NCI-H82 treated with DMSO at 0.1 percent for 48 hours (cell line): ENCODE results near the gene FLAD1.

Experiments used
- DNase-seq: peaks from one replicate; lab custom pipeline; 2025; ENCODE audit not compliant: unreplicated experiment; lab: John Stamatoyannopoulos, UW

The FLAD1 gene

GRCh38 chr1:154951901-154952657, 31.1 kb upstream of the FLAD1 start:
- DNase-seq, result no peak

DNA sequence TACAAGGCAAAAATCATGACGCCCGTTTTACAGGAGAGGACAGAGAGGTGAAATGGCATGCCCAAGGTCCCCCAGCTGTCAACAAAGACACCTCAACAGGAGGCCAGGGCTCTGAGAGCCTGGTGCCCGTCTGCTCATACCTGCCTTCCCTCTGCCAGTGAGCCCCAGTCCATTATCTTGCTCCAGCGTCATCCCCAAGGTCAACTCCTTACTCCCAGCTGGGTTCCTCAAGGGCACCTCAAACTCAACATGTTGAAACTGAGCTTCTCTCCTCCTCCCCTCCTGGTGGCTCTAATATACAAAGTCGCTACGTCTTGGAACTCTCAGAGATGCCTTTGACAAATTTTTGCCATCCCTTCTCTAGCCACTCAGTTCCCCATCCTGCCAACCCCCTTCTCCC, 30.5 kb upstream of the FLAD1 start:
- DNase-seq, result no peak

- DNase-seq, result no peak
Observed at GRCh38 chr1:154953611-154954038, 29.5 kb upstream of the FLAD1 start.

- no peak for DNase-seq
Observed at GRCh38 chr1:154954541-154954940, 28.6 kb upstream of the FLAD1 start.

DNA sequence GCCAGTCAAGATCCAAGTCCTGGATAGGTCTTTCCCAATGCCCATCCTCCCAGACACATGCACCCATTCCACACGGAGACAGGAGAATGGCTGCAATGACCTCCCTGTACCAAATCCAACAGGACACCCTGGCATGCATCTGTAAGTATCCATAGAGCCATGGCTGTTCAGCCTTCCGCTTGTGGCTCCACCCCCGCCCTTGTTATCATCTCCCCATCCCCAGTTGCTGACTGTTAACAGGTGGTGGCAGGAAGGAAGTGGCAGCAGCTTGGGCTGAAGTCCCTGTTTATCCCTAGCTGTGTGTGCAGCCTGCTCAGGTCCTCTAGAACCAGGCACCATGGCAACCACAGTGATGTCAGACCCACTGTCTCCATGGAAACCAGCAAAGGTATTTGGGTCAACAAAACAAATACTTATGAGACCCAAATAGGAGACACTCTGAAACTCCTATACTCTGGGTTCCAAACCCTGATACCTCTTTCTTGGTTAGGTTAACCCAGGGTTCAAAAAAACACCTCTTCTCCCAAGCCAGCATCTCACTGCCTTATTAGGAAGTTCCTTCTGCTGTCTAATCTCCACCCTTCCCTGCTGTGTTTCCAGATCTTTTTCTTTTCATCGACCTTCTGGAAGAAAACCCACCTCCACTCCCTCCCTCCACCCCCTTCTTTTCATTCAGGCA, 28.0 kb upstream of the FLAD1 start:
- peak; percentile 72 for DNase-seq

DNA sequence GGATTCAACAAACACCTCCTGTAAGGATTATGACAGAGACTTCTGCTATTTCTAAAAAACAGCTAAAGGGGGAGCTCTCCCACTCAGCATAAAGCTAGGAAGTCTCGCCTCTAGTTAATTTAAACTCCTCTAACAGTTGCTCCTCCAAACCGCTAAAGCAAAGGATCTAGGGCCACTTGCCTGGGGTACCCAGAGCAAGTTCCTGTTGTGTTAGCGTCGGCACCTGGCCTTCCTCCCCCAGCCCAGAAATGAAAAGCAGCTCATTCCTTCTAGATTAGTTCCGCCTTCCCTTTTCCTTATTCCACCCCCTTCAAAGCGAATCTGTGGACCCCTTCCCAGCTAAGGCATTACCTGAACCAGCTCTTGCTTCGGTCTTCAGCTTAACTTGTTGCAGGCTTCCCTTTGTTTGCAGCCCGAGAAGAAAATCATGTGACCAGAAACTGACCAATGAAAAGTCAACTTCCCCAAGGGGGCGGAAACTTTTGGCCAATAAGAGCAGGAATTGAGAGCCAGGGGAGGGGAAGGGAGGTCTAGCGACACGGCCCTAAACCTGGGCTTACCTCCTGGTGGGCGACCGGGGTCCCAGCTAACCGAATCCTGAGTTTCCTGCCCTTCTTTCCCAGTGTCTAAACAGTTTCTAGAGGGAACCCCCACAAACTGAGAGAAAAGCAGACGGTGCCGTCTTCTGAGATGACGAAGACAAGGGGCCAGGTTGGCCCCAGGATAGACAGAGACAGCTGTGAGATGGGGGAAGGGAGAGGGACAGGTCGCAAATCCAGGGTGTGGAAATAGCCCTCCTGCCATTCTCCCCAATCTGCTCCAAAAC, 27.2 kb upstream of the FLAD1 start, which contains the start of gene PBXIP1:
Gene PBXIP1, minus strand, starts transcription at position 382 of the 826 bp plus-strand sequence. CDS start 2,378 bp downstream, outside the sequence.
- peak; percentile 96 for DNase-seq

GRCh38 chr1:154956544-154956941, 26.6 kb upstream of the FLAD1 start:
- DNase-seq, result peak; percentile 43

- DNase-seq, result no peak
Observed at GRCh38 chr1:154957091-154957657, 26.0 kb upstream of the FLAD1 start.

- DNase-seq, result no peak
Observed at GRCh38 chr1:154958036-154958435, 25.1 kb upstream of the FLAD1 start.

DNA sequence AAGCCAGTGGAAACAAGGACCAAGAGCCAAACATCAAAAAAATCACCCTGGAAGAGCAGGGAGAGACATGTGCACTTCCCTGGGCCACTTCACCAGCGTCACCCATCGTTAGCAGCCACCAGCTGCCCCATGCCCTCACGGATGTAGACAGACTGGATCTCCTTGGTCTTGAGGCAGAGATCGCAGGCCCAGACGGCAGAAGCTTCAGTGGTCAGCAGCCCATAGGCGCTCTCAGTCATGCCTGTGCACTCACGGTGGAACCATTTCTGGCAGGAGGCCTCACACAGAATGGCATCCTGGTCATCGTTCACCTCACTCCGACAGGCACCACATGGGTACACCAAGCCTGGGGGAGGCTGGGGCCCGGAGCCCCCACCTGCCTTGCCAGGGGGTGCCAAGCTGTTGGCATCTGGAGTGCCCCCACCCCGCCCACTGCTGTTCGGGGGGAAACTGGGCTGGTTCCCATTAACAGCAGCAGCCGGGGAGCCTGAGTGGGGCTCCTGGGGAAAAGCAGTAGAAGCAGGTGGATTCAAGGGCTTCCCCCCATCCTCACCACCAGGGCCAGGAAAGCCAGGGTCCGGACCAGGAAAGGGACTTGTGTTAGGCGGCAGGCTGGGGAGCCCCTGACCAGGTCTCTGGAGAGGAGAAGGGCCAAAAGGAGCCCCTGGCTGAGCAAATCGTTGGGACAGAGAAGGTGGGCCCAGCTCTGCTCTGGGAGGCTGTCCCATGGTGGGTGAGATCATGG, 24.3 kb upstream of the FLAD1 start:
- no peak for DNase-seq

DNA sequence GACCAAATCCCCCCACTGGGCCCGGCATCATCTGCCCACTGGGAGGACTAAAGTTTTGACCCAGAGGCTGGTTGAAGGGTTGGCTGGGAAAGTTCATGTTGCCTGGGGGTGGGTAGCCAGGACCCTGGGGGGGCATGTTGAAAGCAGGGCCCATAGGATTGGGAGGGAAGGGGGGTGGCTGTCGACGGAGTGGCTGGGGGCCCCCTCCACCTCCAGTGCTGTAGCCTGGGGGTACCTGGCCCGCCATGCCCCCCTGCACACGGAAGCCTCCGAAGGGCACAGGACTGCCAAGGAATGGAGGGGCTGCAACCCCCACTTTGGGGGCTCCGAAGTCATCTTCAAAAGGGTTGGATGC, 23.7 kb upstream of the FLAD1 start:
- DNase-seq, result no peak

DNA sequence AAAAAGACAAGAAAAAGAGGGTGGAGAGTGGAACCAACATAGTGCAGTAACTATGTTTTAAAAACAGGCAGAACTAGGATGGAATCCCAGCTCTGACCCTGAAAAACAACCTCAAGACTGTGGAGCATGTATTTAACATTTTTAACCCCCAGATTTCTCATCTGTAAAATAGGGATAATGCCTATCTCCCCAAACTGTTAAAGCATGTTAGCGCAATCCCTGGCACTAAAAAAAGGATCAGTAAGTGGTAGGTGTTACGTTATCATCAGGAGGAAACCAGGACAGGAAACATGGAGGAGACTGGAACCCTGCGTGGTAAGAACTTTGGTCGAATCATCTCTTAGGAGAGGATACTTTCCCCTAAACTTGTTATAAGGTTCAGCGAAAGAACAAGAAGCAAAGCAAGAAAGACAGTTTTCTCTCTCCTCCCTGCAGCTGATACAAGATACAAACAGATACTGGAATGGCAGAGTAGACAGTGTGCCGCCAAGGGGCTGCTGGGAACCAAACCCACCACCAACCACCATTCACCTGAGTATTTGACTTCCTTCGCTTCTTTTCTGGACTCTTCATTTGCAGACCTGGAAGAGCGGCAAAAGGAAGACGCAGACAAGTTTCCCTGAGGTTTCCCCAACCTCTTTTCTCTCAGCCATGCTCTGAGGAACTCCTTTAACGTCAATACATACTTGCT, 22.6 kb upstream of the FLAD1 start:
- DNase-seq, result no peak

GRCh38 chr1:154961207-154962155, 21.7 kb upstream of the FLAD1 start, which contains the start of gene PYGO2:
TSS of gene PYGO2 (minus strand) at chr1:154961782. CDS start at chr1:154961576, 206 bp downstream.
- peak; percentile 52 for DNase-seq

- no peak for DNase-seq
Observed at GRCh38 chr1:154962156-154962749, 20.9 kb upstream of the FLAD1 start.

DNA sequence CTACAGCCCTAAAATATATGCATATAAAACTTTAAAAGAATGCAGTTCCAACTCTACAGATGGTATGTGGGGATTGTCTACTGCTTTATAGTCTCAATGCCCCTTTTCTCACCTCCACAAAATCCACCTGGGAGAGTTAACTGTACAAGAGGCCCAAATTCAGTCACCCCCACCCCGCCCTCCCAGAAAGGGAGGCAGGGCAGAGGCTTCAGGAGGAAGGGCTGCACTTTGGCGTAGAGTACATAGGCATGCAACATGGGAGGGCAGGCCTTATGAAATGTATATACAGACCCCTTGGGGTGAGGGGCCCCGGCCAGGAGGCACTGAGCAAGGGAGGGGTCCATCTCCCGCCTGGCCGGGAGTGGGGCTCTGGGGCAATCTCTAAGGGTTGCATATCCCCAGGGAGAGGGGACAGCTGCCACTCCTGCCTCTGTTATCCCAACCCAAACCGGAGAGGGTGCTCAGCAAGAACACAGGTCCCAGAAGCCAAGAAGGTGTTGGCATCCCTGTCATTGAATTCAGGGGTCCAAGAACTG, 20.3 kb upstream of the FLAD1 start:
- no peak for DNase-seq

GRCh38 chr1:154963643-154964042, 19.5 kb upstream of the FLAD1 start:
- no peak for DNase-seq

GRCh38 chr1:154964359-154964758, 18.8 kb upstream of the FLAD1 start:
- DNase-seq, result no peak

DNA sequence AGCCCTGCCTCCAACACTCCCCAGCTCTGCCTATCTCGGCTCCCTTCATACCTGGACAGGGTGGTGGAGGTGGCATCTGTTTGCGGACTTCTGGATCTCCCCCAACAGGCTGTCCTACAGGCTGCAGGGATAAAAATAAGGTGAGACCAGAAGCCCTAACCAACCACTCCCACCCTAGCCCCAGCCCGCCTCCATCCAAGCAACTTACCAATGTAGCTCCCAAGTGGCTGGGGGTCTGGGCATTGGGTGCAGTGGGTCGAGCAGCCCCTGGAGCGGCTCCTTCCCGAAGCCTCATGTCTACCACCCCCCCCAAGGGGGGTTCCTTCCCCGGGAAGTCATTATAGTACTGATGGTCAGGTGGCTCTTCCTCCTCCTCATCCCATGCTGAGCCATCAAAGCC, 17.0 kb upstream of the FLAD1 start:
- no peak for DNase-seq
